ENCODE measurements around the gene CENPM. TPM values are rescaled to one million over a fixed set of nuclear protein-coding genes. Genes with fewer than 3 reads are reported as not detected.

The CENPM gene
- total RNA-seq, 2 donors from 2014 or later, result 28.5 to 43.1 TPM

GRCh38 chr22:41899110-41899509 lies 47.8 kb downstream of the CENPM start:
- Mint-ChIP-seq H3K4me1 (no peaks in the 10 kb centered on the region), H3K4me3 (no peak overlapping the region), H3K36me3 (ENCODE audit: low read depth) (peaks cover 51% of the 10 kb centered on the region), H3K27ac (no peak overlapping the region), H3K27me3 (ENCODE audit: insufficient read depth) (no peaks in the 10 kb centered on the region), H3K9me3 (no peaks in the 10 kb centered on the region)
- Histone ChIP-seq H3K4me3 (ENCODE audit: low read length) (no peak overlapping the region), H3K27me3 (ENCODE audit: control insufficient read depth, insufficient read depth, low read length, poor library complexity, severe bottlenecking) (no peaks in the 10 kb centered on the region), H3K9ac (ENCODE audit: extremely low read depth, low read length, poor library complexity, severe bottlenecking) (no peak overlapping the region), H3K4me1 (ENCODE audit: control insufficient read depth, insufficient read depth, low read length) (no peaks in the 10 kb centered on the region), H3K27ac (ENCODE audit: low read depth, low read length) (no peak overlapping the region), H3K36me3 (ENCODE audit: control insufficient read depth, insufficient read depth, low read length) (peaks cover 70% of the 10 kb centered on the region), H3K9me3 (ENCODE audit: control insufficient read depth, low read length) (no peaks in the 10 kb centered on the region)
- DNase-seq, result no peak
- TF ChIP-seq, protein P1, sequence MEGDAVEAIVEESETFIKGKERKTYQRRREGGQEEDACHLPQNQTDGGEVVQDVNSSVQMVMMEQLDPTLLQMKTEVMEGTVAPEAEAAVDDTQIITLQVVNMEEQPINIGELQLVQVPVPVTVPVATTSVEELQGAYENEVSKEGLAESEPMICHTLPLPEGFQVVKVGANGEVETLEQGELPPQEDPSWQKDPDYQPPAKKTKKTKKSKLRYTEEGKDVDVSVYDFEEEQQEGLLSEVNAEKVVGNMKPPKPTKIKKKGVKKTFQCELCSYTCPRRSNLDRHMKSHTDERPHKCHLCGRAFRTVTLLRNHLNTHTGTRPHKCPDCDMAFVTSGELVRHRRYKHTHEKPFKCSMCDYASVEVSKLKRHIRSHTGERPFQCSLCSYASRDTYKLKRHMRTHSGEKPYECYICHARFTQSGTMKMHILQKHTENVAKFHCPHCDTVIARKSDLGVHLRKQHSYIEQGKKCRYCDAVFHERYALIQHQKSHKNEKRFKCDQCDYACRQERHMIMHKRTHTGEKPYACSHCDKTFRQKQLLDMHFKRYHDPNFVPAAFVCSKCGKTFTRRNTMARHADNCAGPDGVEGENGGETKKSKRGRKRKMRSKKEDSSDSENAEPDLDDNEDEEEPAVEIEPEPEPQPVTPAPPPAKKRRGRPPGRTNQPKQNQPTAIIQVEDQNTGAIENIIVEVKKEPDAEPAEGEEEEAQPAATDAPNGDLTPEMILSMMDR (conservative IDR thresholded peaks at IDR 0.05), result no peak
- WGBS, 2 experiments (ENCODE audit: insufficient coverage in 1 of 2, insufficient read length in 1 of 2), result 91 to 100% methylated on average over 1 to 5 of the region's 5 CpGs

GRCh38 chr22:41898645-41899044 lies 48.3 kb downstream of the CENPM start:
- no peaks in the 10 kb centered on the region for H3K4me1 ChIP-seq (ENCODE audit: control insufficient read depth, insufficient read depth, low read length)
- 94 to 96% methylated on average over 7 to 11 of the region's 11 CpGs for WGBS, 2 experiments (ENCODE audit: insufficient coverage in 1 of 2, insufficient read length in 1 of 2)
- no peak overlapping the region for H3K4me3 ChIP-seq (ENCODE audit: low read length)
- no peak overlapping the region for H3K27ac ChIP-seq (ENCODE audit: low read depth, low read length)
- no peaks in the 10 kb centered on the region for H3K27me3 Mint-ChIP-seq (ENCODE audit: insufficient read depth)
- TF ChIP-seq, protein P1 (conservative IDR thresholded peaks at IDR 0.05), result no peak
- no peaks in the 10 kb centered on the region for H3K9me3 ChIP-seq (ENCODE audit: control insufficient read depth, low read length)
- H3K9ac ChIP-seq (ENCODE audit: extremely low read depth, low read length, poor library complexity, severe bottlenecking), result no peak overlapping the region
- H3K27me3 ChIP-seq (ENCODE audit: control insufficient read depth, insufficient read depth, low read length, poor library complexity, severe bottlenecking), result no peaks in the 10 kb centered on the region
- H3K36me3 Mint-ChIP-seq (ENCODE audit: low read depth), result peaks cover 52% of the 10 kb centered on the region
- DNase-seq, result no peak
- peaks cover 70% of the 10 kb centered on the region for H3K36me3 ChIP-seq (ENCODE audit: control insufficient read depth, insufficient read depth, low read length)
- no peaks in the 10 kb centered on the region for H3K4me1 Mint-ChIP-seq
- H3K27ac Mint-ChIP-seq, result no peak overlapping the region
- no peak overlapping the region for H3K4me3 Mint-ChIP-seq
- no peaks in the 10 kb centered on the region for H3K9me3 Mint-ChIP-seq

DNA sequence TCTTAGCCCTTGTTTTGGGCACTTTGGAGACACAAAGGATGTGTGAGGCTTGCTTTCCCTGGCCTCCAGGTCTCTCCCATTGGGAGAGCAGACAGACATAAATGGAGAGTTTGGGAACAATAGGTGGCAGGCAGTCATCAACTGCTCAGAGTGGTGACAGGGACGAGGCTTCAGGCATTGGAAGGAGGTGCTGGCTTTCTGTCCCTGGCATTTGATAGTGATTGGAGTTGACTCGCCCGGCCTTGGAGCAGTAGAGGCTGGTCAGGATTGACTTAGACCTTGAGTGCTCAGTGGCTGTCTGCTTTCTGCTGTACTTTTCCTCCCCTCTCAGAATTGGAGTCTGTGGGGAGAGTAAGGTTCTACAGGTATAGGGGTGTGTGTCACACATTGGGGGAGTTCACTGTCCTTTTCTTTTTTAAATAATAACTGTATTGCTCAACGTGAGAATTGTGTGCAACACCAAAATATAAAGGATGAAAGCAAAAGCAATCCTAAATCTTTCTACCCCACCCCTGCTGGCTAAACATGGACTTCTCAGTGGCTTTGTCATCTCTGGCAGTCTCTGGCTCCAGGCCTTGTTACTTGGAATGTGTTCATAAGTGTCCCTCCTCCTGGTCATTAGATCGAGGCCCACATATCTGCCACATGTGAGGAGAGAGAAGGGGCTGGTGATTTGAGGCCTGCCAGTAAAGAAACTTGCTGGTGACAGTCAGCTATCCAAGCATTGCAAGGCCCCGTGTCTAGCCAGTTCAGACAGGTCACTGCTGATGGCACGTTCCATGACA lies 53.2 kb downstream of the CENPM start:
- no peaks in the 10 kb centered on the region for H3K4me1 Mint-ChIP-seq
- H3K27me3 ChIP-seq (ENCODE audit: control insufficient read depth, insufficient read depth, low read length, poor library complexity, severe bottlenecking), result no peaks in the 10 kb centered on the region
- H3K4me3 ChIP-seq (ENCODE audit: low read length), result no peak overlapping the region
- no peak overlapping the region for H3K27ac Mint-ChIP-seq
- peaks cover 73% of the 10 kb centered on the region for H3K36me3 ChIP-seq (ENCODE audit: control insufficient read depth, insufficient read depth, low read length)
- no peaks in the 10 kb centered on the region for H3K9me3 Mint-ChIP-seq
- no peak overlapping the region for H3K27ac ChIP-seq (ENCODE audit: low read depth, low read length)
- H3K9me3 ChIP-seq (ENCODE audit: control insufficient read depth, low read length), result no peaks in the 10 kb centered on the region
- H3K4me1 ChIP-seq (ENCODE audit: control insufficient read depth, insufficient read depth, low read length), result no peaks in the 10 kb centered on the region
- TF ChIP-seq, protein P1 (conservative IDR thresholded peaks at IDR 0.05), result no peak
- DNase-seq, result no peak
- peaks cover 61% of the 10 kb centered on the region for H3K36me3 Mint-ChIP-seq (ENCODE audit: low read depth)
- H3K27me3 Mint-ChIP-seq (ENCODE audit: insufficient read depth), result no peaks in the 10 kb centered on the region
- 92 to 98% methylated on average over 5 to 7 of the region's 7 CpGs for WGBS, 2 experiments (ENCODE audit: insufficient coverage in 1 of 2, insufficient read length in 1 of 2)
- H3K4me3 Mint-ChIP-seq, result no peak overlapping the region
- no peak overlapping the region for H3K9ac ChIP-seq (ENCODE audit: extremely low read depth, low read length, poor library complexity, severe bottlenecking)
